ENCODE measurements around the gene KLHL34.

KLHL34 gene, protein sequence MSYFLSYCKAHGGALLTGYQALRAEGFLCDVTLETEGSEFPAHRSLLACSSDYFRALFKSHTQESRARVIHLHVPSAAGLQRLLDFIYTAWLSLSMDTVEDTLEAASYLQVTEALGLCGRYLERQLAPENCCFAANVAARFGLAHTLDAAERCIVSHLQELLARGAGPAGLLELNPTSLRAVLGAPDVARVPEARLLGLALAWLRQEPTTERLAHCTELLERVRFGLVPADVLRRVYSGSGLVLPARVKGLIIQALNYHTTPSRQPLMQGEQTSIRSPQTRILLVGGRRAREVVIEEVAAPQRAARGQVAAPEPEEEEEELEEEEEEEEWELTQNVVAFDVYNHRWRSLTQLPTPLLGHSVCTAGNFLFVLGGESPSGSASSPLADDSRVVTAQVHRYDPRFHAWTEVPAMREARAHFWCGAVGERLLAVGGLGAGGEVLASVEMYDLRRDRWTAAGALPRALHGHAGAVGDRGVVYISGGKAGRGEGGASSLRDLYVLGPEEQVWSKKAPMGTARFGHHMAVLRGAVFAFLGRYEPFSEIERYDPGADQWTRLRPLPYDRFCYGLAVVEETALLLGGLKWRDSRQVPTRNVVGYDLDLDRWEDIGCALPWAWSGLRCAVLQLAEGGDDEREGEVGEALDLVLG

DNA sequence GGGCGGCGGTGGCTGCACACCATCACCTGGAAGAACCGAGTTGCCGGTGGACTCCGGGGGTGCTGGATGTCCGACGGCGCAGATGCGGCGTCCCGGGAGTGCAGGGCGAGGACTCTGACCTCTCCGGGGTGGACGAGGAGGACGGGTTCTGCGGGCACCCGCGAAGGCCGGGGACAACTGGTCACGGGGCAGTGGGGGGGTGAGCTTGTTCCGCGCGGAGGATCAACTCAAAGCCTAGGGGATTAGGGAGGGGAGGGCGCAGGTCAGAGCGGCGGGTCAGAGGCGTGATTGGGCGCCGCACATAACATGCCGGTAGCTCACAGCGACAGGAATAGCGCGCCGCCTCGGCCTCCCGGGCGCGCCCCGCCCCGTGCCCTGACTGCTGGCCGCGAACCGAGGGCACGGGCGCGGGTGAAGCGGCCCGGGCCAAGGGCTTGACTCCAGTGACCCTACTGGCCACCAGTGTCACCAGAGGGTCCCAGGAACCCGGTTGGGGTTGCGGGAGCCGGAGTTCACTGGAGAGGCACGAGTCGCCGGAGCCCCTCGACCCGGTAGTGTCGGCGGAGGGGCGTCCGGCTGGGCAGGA, at the start of gene KLHL34:
TSS of gene KLHL34 (minus strand) at position 179 of the 586 bp plus-strand sequence. CDS start 542 bp downstream, outside the sequence.
- DNase-seq: no peak

DNA sequence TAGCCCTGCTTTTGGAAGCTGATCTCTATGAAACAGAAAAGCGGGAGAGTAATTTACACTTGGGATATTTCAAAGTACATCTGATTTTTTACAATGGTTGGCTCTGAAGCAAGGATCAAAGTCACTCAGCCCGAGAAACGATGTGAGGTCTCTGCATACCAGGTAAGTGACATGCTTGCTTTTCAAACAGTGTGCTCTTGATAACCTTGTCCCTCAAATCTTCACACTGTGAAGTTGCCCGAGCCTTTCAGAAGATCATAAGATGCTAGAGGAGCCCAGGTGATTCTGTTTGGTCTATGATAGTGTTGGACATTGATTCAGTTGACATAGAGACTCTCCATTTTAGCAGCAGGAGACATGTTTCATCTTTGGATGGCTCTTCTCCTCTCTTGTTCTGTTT, 47.1 kb upstream of the KLHL34 start:
- no peak for DNase-seq

DNA sequence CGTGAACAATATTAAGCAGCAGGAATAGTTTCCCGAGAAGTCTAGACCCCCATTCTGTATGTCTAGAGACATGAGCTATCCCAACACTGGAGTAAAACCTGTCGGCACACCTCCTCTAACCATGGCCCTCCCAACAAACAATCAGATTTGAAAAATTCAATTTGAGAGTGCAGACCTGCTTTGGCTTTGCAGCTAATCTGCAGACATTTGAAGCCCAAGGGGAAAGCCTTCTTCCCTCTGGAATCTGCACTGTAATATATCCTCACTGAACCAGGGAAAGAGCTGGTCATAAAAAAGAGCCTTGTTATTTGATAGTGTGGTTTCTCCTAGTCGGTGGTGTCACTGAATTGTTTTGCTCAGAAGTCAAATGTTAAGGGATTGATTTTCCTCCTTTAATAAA, 44.6 kb upstream of the KLHL34 start:
- DNase-seq: no peak

DNA sequence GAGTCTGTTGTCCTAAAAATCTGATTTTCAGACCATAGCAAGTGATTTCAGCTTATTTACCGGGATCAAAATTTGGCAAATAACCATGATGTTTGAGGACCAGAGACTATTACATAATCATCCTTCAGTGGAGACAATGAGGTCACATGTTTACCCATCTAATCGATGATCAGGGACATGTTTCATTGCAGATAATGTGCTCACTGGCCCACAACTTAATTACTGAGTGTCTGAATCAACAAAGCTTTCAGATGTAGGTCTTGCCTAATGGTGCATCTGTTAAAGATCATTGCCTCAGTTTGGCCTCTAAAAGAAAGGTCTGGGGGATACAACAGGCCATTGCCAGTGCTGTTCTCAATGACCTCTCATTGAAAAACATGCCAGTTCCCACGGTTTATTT, 42.8 kb upstream of the KLHL34 start:
- DNase-seq: no peak

DNA sequence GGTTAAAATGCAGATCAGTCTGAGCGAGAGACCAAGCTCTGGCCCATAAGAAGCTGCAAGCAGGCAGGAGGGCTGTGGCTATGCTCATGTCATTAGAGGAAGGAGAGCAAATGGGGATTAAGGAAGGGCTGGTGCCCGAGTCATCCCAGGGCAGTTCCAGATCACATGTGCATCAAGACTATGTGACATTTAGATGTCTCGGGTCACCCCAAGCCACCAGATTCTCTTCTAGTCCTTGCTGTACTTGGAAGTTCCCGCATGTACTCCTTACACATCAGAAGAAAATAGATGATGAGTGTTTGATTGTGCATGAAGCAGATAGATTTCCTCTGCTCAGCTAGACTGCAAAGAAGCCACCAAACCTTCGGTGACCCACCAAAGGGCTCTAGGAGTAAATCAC, 42.1 kb upstream of the KLHL34 start:
- no peak for DNase-seq

DNA sequence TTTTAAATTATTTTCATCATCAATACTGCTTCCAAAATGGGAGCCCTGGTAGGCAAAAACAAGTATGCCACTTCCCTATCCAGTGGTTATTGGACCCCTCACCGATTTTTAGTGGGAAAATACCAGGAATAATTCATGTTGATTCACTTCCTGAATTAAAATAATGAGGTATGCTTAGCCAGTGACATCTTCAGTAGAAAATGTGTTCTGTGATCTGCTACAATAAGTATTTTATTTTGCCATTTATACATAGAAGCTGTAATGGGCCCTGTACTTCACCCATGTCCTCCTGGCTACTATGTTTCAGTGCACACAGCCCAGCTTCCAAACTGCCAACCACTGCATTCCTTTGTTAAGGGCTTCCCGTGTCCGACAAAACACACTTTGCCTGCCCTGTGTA, 41.0 kb upstream of the KLHL34 start:
- DNase-seq: no peak

DNA sequence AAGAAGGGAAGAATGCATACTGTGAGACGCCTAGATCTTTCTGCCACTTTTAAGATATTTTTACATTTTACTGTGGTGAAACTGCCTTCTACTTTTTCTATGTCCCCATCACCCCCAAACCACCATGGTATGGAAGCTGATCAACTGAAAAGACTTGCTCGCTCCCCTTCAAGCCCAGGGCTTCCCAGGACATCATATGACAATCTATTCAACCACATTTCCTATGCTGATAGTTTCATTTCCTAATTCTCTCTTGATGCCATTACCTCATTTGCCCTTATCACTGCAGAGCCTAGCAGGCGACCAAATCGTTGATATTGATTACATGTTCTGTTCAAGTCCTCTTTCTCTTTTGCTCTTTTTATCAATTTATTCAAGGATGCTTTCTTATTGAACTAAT, 40.1 kb upstream of the KLHL34 start:
- DNase-seq: no peak

DNA sequence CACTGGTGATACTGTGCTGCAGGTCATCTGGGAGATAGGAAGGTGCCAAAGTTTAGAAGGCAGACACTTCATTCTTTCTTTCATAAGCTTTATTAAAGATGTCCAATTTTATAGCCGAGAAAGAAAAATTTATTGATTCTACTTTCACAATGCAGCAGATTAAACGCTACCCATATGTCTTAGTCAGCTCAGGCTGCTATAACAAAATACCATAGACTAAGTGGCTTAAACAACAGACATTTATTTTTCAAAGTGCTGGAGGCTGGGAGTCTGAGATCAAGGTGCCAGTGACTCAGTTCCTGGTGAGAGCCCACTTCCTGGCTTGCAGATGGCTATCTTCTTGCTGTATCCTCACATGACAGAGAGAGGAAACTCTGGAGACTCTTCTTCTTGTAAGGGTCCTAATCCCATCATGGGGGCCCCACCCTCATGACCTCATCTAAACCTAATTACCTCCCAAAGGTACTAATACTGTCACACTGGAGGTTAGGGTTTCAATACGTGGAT, 33.4 kb upstream of the KLHL34 start:
- DNase-seq: no peak

DNA sequence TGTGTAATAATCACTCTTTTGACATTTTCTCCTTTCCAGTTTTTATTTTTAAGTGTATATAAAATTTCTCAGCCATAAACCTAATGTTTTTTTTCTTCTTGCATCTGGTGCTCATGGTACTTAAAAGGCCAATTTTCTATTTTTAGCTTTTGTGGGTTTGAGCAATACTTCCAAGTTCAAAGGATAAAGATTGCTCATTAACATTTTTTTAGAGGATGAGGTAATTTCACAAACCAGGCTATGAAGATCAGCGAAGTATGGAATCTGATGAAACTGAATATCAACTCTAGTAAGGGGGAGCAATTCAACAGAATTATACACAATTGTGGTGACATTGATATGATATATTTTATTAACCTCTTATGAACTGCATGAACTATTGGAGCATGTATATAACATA, 25.8 kb upstream of the KLHL34 start:
- DNase-seq: no peak

DNA sequence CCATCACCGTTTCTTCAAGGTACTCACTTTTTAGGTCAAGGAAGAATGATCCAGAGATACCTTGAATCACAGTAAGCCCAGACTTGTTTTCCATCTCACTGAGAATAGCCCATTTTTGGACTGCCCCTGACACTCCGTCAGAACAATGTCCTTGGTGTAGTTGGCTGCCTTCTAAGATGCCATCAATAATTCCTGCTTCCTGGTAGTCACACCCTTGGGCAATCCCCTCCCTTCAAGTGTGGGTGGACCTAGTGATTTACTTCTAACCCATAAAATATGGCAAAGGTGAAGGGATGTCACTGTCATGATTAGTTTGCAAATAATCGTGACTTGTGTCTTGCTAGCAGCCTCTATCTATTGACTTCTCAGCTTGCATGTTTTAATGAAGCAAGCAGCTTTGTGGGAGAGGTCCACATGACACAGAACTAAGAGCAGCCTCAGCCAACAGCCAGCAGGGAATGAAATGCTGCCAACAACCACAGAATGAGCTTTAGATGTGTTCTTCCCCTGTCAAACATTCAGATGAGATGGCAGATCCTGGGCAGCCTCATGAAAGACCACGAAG, 20.0 kb upstream of the KLHL34 start:
- DNase-seq: no peak

DNA sequence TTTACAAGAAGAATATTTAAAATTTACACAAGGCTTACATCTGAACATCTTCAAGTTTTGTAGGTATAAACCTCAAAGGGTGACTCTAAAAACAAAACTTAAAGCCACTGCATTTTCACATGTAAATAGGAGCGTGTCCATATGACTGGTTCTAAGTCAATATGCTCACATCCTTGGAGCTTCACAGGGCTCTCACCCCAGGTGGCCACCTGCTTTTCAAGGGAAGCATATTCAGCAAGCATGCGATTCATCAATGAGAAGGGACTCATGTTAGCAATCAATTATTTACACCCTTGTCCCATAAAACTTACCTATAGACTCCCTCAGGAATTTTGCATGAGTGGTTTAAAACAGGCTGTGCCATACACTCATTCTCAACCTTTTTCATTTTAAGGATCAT, 17.8 kb upstream of the KLHL34 start:
- DNase-seq: no peak

DNA sequence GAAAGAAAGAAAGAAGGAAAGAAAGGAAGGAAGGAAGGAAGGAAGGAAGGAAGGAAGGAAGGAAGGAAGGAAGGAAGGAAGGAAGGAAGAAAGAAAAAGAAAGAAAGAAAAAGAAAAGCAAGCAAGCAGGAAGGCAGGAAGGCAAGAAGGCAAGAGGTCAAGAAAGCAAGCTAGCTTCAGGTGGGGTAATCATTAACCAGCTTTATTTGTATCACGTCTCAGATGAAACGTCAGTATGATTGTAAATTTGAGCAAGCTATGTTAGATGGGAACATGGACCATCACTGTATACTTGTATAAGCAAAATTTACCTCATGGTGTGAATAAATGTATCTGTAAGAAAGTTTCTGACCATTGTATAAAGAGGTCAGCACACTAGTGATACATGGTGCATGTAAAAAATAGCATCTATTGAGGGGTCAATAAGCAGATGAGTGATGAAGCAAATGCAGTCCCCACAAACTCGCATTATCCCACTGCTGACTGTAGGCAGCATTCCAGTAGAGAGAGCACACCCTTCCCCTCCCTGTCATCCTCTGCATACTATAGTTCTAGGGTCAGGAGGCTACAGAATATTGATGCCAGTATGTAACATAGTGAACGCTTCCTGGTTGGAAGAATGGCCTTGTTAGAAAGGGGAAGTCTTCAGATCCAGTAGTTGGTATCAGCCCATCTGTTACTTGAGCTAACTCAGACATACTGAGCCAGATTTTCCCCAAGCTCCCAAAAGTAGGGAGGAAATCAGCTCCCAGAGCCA, 16.5 kb upstream of the KLHL34 start:
- DNase-seq: no peak

DNA sequence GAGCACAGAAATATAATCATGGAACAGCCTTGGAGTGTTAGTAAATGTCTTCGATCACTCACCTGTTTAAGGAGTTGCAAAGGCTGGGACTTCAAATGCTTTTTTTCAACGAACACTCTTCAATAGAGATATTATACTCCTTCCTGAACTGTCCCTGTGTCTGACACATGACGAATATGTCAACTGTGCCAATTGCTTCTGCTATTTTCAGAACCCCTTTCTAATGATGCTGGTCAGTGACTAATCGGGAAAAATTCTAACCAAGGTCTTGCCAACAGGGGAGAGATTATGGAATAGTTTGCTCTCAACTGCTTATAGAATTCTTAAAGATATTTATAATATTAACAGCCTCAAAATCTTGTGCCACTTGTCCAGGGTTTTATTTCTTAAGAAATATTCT, 8.5 kb upstream of the KLHL34 start:
- no peak for DNase-seq

DNA sequence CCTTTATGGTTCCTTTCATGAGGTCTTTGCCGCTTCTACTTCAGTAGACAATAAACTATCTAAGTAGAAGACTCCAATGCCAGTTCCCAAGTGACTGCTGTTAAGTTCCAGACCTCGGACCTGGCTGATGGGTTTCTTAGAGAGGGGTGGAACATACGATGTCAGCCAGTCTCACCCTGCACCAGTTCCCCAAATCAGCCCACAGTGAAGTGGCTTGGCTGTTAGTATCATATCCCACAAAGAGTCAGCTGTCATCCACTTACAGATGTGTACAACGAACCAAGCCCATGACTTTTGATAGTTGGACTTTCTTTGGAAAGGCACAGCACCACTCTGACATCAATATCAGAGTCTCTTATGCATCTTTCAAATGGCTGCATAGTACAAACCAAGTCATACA, 8.1 kb upstream of the KLHL34 start:
- no peak for DNase-seq

DNA sequence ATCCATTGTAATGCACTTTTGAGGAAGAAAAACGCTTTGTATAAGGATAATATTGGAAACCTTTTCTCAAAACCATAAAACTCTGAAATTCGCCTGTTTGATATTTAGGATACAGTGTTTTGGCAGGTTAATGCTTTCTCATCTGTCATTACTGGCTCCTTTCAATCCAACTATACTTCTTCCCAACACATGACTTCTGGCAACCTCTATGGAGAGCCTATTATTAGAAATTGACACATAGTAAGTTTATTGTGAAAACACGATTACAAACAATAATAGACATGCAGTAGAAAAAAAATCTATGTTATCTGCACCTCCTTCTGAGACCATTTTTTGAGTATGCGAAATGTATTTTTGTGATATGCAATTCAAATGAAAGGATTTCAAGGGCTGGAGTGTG, 4.6 kb upstream of the KLHL34 start:
- DNase-seq: no peak

DNA sequence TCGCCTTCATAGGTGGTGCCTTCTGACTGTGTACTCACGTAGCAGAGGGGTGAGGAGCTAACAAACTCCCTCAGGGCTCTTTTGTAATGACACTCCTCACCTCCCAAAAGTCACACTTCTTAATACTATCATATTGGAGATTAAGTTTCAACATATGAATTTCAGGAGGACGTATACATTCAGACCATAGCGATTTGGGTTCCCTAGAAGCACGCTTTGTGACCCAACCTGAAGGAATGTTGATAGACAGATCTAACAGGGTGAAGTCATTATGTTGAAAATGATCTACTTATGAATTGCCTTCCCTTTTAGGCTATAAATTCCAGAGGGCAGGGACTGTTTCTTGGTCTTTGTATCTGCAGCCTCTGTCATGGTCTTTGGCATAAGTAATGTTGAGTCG, 3.2 kb upstream of the KLHL34 start:
- DNase-seq: no peak

DNA sequence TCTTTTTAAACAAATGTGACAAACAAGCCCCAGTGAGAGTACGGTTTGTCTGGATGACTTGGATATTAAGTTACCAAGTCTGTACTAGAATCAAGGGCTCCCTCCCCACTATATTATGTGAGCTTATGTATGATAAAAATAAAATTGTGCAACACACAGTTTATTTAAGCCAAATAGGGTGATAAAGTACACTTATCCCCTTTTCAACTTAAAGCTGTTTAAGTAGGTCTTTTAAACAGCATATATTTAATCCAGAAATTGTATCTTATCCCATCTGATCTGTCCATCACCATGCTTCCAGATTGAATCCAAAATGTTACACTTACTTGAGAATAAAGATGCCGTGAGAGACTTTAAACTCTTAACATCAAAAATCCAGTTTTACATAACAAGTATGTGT, 2.0 kb upstream of the KLHL34 start:
- DNase-seq: no peak

DNA sequence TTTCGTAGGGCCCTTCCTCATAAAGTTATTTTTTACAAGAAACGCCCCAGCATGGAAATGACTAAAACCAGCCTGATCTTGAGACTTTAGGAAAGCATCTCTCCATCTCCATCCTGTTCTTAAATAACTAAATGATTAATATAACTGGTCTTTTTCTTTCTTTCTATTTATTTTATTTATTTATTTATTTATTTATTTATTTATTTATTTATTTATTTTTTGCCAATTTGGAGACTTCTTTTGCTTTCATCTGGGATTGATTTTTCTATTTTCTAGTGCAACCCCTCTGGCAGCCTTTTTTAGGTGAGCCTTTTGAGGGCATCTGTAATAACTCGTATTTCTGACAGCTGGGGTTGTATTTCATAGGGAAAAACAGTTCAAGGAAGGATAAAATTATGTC, 1.2 kb upstream of the KLHL34 start:
- no peak for DNase-seq

DNA sequence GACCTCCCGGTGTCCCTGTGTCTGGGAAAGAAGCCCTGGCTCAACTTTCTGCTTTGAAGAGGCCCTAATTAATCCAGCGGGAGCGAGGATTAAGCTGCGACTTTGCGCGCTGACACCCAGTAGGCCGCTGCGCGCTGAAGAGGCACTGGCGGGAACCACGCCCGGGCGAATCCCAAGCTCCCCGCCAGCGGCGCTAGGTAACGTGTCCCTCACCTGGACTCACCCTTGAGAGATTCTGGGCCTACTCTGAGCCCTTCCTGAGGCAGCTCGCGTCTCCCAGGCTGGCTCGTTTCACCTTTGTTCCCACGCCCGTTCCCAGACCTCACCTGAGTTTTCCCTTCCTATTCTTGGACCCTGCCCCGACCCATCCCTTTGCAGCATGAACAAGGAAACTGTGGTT, 616 bp upstream of the KLHL34 start:
- no peak for DNase-seq

DNA sequence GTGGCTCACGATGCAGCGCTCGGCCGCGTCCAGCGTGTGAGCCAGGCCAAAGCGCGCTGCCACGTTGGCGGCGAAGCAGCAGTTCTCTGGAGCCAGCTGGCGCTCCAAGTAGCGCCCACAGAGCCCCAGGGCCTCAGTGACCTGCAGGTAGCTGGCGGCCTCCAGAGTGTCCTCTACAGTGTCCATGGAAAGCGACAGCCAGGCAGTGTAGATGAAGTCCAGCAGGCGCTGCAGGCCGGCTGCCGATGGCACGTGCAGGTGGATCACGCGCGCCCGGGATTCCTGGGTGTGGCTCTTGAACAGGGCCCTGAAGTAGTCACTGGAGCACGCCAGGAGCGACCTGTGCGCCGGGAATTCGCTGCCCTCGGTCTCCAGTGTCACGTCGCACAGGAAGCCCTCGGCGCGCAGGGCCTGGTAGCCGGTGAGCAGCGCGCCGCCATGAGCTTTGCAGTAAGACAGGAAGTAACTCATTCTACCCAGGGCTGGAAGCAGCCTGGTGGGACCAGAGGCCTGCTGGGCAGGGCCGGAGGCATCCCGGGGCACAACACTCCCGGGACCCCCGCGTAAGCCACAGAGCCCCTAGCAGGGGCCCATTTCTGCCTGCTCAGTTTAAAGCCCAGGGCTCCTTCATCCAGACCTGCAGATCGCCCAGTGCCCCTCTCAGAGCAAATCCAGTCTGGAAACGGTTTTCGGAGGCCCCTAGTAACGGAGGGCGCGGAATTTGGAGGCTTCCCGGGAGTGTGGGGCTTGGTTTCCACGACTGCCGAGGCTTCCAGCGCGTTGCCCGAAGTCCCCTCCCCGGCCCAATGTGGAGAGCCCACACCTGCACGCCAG, 595 bp downstream of the KLHL34 start:
- DNase-seq: no peak

DNA sequence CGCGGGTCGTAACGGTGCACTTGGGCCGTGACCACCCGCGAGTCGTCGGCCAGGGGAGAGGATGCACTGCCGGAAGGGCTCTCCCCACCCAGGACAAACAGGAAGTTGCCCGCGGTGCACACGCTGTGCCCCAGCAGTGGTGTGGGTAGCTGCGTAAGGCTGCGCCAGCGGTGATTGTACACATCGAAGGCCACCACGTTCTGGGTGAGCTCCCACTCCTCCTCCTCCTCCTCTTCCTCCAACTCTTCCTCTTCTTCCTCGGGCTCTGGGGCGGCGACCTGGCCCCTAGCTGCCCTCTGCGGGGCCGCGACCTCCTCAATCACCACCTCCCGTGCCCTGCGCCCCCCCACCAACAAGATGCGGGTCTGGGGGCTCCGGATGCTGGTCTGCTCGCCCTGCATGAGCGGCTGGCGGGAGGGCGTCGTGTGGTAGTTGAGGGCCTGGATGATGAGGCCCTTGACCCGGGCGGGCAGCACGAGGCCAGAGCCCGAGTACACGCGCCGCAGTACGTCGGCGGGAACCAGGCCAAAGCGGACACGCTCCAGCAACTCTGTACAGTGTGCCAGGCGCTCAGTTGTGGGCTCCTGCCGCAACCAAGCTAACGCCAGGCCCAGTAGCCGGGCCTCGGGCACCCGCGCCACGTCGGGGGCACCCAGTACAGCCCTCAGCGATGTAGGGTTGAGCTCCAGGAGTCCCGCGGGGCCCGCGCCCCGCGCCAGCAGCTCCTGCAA, 1.4 kb downstream of the KLHL34 start:
- no peak for DNase-seq

Measured in CD4-positive, alpha-beta T cell treated with Interleukin-12 subunit alpha and Interleukin-12 subunit beta, for 1 hour (primary cell).